Measurements from ENCODE around the gene CRYBB1.
A peak's percentile ranks its signal among the peaks of the same experiment; 100 is the strongest.

DNA sequence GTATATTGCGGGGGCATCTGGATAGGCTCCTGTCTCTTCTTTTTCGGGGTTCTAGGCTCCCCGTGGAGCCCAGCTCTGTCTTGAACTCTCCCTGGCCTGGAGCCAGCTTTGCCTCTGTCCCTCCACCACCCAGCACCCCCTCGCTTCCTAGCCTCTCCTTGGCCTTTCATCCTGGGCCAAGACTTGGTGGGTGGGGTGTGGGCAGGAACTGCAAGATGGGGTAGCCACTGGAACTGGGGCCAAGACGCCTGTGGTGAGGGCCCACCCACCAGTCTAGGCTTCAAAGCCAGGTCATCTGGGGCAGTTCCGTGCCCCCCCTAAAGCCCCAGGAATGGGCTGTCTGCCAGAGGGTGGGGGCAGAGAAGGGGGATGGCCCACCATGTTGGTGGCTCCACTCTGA lies 1.7 kb upstream of the CRYBB1 start:
- TF ChIP-seq, protein P1, sequence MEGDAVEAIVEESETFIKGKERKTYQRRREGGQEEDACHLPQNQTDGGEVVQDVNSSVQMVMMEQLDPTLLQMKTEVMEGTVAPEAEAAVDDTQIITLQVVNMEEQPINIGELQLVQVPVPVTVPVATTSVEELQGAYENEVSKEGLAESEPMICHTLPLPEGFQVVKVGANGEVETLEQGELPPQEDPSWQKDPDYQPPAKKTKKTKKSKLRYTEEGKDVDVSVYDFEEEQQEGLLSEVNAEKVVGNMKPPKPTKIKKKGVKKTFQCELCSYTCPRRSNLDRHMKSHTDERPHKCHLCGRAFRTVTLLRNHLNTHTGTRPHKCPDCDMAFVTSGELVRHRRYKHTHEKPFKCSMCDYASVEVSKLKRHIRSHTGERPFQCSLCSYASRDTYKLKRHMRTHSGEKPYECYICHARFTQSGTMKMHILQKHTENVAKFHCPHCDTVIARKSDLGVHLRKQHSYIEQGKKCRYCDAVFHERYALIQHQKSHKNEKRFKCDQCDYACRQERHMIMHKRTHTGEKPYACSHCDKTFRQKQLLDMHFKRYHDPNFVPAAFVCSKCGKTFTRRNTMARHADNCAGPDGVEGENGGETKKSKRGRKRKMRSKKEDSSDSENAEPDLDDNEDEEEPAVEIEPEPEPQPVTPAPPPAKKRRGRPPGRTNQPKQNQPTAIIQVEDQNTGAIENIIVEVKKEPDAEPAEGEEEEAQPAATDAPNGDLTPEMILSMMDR (IDR thresholded peaks at IDR 0.05): no peak
- peak in 1 of 2 donors; percentile 29 for TF ChIP-seq POLR2AphosphoS5 (IDR thresholded peaks at IDR 0.05; ENCODE audit: insufficient read depth in 1 of 2, low read depth in 1 of 2)
